ENCODE results near the gene ASIC3.

ASIC3 gene

GRCh38 chr7:151047976-151048815 is at the start of gene ASIC3:
TSS of gene ASIC3 (plus strand) at chr7:151048531. CDS start at chr7:151048886, 355 bp downstream.
- Mint-ChIP-seq H3K27ac (no peak within 1 kb of the TSS), H3K27me3 (peaks cover 2% of the 10 kb centered on the region), H3K4me3 (no peak within 1 kb of the TSS), H3K4me1 (peaks cover 2% of the 10 kb centered on the region), H3K9me3 (no peaks in the 10 kb centered on the region), H3K36me3 (ENCODE audit: low read depth) (no peaks in the 10 kb centered on the region)
- no peak for ATAC-seq
- no peak for DNase-seq

DNA sequence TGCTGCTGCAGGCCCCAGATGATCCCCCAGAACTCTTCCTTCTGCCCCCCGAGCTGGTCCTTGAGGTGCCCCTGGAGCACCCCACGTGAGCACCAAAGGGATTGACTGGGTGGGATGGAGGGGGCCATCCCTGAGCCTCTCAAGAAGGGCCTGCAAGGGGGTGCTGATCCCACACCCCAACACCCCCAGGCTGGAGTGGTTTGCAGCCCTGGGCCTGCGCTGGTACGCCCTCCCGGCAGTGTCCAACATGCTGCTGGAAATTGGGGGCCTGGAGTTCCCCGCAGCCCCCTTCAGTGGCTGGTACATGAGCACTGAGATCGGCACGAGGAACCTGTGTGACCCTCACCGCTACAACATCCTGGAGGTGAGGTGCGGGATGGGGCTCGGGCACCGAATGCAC is 49.3 kb upstream of the ASIC3 start:
- ATAC-seq (no peak), DNase-seq (no peak)
- Mint-ChIP-seq H3K9me3 (no peaks in the 10 kb centered on the region), H3K27me3 (peaks cover 4% of the 10 kb centered on the region), H3K27ac (no peak overlapping the region), H3K4me1 (peaks cover 21% of the 10 kb centered on the region), H3K4me3 (no peak overlapping the region), H3K36me3 (ENCODE audit: low read depth) (no peaks in the 10 kb centered on the region)

- no peak for ATAC-seq
- H3K4me1 Mint-ChIP-seq = peaks cover 21% of the 10 kb centered on the region
- H3K36me3 Mint-ChIP-seq (ENCODE audit: low read depth) = no peaks in the 10 kb centered on the region
- no peak overlapping the region for H3K4me3 Mint-ChIP-seq
- DNase-seq = no peak
- no peak overlapping the region for H3K27ac Mint-ChIP-seq
- no peaks in the 10 kb centered on the region for H3K9me3 Mint-ChIP-seq
- peaks cover 4% of the 10 kb centered on the region for H3K27me3 Mint-ChIP-seq
These were observed 48.7 kb upstream of the ASIC3 start for GRCh38 chr7:150999497-151000230.

DNA sequence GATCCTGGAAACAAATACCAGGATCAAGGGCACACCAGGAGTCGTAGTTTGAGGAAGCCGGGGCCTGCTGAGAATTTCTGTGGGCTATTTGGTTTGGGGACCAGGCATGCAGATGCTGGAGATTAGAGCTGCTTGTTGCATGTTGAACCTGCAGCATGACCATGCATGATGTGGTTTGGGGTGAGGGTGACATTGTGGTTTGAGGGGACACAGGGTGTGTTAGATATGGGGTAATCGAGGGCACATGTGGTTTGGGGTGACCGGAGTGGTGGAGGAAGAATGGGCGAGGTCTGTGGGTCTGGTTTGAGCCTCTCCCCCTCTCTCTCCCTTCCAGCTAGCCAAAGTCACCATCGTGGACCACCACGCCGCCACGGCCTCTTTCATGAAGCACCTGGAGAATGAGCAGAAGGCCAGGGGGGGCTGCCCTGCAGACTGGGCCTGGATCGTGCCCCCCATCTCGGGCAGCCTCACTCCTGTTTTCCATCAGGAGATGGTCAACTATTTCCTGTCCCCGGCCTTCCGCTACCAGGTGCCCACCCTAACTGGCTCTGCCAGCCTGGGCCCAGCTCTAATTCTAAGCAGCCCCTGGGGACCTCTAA is 47.3 kb upstream of the ASIC3 start:
- Mint-ChIP-seq H3K36me3 (ENCODE audit: low read depth) (no peaks in the 10 kb centered on the region), H3K27me3 (peaks cover 4% of the 10 kb centered on the region), H3K4me3 (no peak overlapping the region), H3K4me1 (peaks cover 19% of the 10 kb centered on the region), H3K27ac (no peak overlapping the region), H3K9me3 (no peaks in the 10 kb centered on the region)
- ATAC-seq (no peak), DNase-seq (no peak)

DNA sequence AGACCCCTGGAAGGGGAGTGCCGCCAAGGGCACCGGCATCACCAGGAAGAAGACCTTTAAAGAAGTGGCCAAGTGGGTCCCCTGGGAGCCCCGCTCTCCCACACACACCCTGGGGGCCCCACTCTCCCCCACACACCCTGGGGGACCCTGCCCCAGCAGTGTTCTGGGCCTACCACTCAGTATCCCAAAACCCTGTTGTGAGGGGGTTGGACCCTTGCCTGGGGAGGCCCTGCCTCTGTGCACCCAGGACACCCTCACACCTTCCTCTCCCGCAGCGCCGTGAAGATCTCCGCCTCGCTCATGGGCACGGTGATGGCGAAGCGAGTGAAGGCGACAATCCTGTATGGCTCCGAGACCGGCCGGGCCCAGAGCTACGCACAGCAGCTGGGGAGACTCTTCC is 46.8 kb upstream of the ASIC3 start:
- ATAC-seq (no peak), DNase-seq (no peak)
- no peaks in the 10 kb centered on the region for H3K9me3 Mint-ChIP-seq
- H3K4me1 Mint-ChIP-seq = peaks cover 19% of the 10 kb centered on the region
- no peak overlapping the region for H3K4me3 Mint-ChIP-seq
- no peaks in the 10 kb centered on the region for H3K36me3 Mint-ChIP-seq (ENCODE audit: low read depth)
- H3K27me3 Mint-ChIP-seq = peaks cover 4% of the 10 kb centered on the region
- H3K27ac Mint-ChIP-seq = no peak overlapping the region

DNA sequence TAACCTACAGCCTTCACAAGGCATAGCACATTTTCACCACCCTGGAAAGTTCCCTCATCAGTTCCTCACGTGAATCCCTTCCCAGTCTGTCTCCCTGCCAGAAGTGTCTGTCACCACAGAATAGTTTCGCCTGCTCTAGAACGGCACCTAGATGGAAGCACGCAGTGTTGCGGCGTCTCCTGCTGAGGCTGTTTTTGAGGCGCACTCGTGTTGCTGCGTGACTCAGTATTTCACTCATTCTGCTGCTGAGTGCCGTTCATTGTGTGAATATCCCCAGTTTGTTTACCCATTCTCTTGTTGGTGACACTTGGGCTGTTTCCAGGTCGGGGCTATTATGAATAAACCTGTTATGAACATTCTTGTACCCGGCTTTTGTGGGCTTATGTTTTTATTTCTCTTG is 44.8 kb upstream of the ASIC3 start:
- Mint-ChIP-seq H3K27ac (no peak overlapping the region), H3K4me1 (peaks cover 16% of the 10 kb centered on the region), H3K27me3 (no peaks in the 10 kb centered on the region), H3K9me3 (no peaks in the 10 kb centered on the region), H3K36me3 (ENCODE audit: low read depth) (no peaks in the 10 kb centered on the region), H3K4me3 (no peak overlapping the region)
- no peak for ATAC-seq
- no peak for DNase-seq

- DNase-seq (no peak), ATAC-seq (no peak)
- Mint-ChIP-seq H3K36me3 (ENCODE audit: low read depth) (no peaks in the 10 kb centered on the region), H3K27ac (no peak overlapping the region), H3K27me3 (no peaks in the 10 kb centered on the region), H3K4me3 (no peak overlapping the region), H3K9me3 (no peaks in the 10 kb centered on the region), H3K4me1 (peaks cover 21% of the 10 kb centered on the region)
These were observed 42.8 kb upstream of the ASIC3 start for GRCh38 chr7:151005566-151005965.

DNA sequence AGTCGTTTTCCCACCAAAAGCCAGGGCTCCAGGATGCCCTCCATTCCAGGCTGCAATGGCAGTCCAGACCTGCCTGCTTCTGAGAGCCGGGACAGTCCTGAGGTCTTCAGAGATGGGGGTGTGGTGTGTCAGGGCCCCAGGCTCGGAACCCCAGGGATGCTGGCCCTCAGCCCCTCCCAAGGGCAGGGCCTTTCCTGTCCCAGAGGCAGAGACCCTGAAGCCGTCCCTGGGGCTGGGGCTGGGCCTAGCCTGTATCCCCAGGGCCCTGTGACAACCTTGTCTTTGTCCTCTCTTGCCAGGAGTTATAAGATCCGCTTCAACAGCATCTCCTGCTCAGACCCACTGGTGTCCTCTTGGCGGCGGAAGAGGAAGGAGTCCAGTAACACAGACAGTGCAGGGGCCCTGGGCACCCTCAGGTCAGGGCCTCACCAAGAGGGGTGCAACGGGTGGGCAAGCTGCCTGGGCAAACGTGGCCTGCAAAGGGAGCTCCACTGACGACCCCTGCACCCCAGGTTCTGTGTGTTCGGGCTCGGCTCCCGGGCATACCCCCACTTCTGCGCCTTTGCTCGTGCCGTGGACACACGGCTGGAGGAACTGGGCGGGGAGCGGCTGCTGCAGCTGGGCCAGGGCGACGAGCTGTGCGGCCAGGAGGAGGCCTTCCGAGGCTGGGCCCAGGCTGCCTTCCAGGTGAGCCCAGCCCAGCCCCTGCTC is 41.6 kb upstream of the ASIC3 start:
- H3K9me3 Mint-ChIP-seq = no peaks in the 10 kb centered on the region
- peaks cover 31% of the 10 kb centered on the region for H3K4me1 Mint-ChIP-seq
- H3K27me3 Mint-ChIP-seq = no peaks in the 10 kb centered on the region
- no peak overlapping the region for H3K27ac Mint-ChIP-seq
- DNase-seq (no peak), ATAC-seq (no peak)
- H3K36me3 Mint-ChIP-seq (ENCODE audit: low read depth) = no peaks in the 10 kb centered on the region
- H3K4me3 Mint-ChIP-seq = no peak overlapping the region

DNA sequence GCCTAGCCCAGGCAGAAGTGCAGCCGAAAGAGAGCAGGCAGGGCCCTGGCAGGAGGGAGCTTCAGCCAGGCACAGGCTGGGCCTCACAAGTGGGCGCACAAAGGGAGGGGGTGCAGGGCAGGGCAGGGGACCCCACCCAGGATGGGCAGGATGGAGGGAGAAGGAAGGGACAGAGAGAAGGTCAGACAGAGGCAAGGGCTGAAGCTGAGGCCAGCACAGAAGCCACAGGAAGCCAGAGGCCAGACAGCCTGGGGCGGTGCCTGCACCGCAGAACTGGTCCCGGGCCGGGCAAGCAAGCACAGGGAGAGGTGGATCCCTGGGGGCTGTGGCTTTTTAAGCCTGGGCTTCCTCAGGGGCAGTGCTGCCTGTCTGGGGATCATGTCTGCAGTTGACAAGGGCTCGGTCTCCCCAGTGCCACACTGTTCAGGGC is 40.8 kb upstream of the ASIC3 start:
- Mint-ChIP-seq H3K27ac (no peak overlapping the region), H3K27me3 (no peaks in the 10 kb centered on the region), H3K4me3 (peak overlapping the region; percentile 73), H3K9me3 (no peaks in the 10 kb centered on the region), H3K4me1 (peaks cover 38% of the 10 kb centered on the region), H3K36me3 (ENCODE audit: low read depth) (no peaks in the 10 kb centered on the region)
- ATAC-seq = no peak
- no peak for DNase-seq

DNA sequence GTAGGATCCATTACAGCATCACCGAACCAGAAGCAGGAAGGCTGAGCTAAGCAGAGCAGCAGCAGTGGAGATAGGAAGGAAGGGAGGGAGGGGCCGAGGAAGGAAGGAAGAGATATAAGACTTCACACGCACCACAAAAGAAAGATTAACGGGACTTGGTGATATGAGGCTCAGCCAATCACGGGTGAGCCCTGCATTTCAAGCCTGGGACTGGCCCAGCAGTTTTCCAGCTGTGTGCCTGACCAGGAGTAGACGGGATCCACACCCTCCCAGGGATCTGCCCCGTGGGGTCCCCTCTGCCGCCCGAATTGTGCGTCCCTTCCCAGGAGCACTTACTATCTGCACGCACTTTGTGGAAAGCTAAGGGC is 40.2 kb upstream of the ASIC3 start:
- no peaks in the 10 kb centered on the region for H3K9me3 Mint-ChIP-seq
- ATAC-seq (no peak), DNase-seq (no peak)
- H3K36me3 Mint-ChIP-seq (ENCODE audit: low read depth) = no peaks in the 10 kb centered on the region
- H3K27ac Mint-ChIP-seq = peak overlapping the region; percentile 8
- peaks cover 42% of the 10 kb centered on the region for H3K4me1 Mint-ChIP-seq
- no peaks in the 10 kb centered on the region for H3K27me3 Mint-ChIP-seq
- peak overlapping the region; percentile 73 for H3K4me3 Mint-ChIP-seq

DNA sequence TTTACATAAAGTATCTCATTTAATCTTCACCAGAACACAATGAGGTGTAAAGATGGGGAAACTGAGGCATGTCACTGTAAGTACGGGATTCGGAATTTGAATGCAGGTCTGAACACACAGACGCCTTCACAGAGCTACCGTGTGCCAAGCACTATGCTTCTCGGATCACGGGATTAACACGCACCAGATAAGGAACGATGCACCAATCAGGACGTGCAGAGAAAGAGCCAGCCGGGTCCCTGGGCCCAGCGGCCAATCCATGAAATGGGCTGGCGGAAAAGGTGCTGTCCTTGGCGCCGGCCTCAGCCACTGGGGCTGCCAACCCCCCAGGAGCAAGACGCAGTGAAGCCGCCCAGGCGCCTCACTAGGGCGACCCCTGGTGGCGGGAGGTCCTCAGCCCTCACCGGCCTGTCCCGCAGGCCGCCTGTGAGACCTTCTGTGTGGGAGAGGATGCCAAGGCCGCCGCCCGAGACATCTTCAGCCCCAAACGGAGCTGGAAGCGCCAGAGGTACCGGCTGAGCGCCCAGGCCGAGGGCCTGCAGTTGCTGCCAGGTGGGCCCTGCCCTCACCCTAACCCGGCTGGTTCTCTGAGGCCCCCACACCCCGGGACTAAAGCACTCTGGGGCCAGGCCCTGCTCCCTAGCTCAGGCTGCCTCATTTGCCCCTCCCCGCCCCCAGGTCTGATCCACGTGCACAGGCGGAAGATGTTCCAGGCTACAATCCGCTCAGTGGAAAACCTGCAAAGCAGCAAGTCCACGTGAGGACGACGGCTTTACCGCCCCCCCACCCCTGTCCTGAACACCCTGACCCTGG is 39.6 kb upstream of the ASIC3 start:
- H3K27ac Mint-ChIP-seq = peak overlapping the region; percentile 8
- no peaks in the 10 kb centered on the region for H3K36me3 Mint-ChIP-seq (ENCODE audit: low read depth)
- H3K27me3 Mint-ChIP-seq = no peaks in the 10 kb centered on the region
- H3K4me1 Mint-ChIP-seq = peaks cover 43% of the 10 kb centered on the region
- no peaks in the 10 kb centered on the region for H3K9me3 Mint-ChIP-seq
- peak; percentile 78 for ATAC-seq
- peak; percentile 89 for DNase-seq
- H3K4me3 Mint-ChIP-seq = peak overlapping the region; percentile 73

GRCh38 chr7:151009327-151010036 is 38.8 kb upstream of the ASIC3 start:
- DNase-seq = no peak
- peaks cover 2% of the 10 kb centered on the region for H3K36me3 Mint-ChIP-seq (ENCODE audit: low read depth)
- peaks cover 50% of the 10 kb centered on the region for H3K4me1 Mint-ChIP-seq
- no peaks in the 10 kb centered on the region for H3K27me3 Mint-ChIP-seq
- no peak for ATAC-seq
- no peak overlapping the region for H3K27ac Mint-ChIP-seq
- no peaks in the 10 kb centered on the region for H3K9me3 Mint-ChIP-seq
- peak overlapping the region; percentile 73 for H3K4me3 Mint-ChIP-seq

- no peaks in the 10 kb centered on the region for H3K9me3 Mint-ChIP-seq
- no peak overlapping the region for H3K27ac Mint-ChIP-seq
- H3K36me3 Mint-ChIP-seq (ENCODE audit: low read depth) = peaks cover 3% of the 10 kb centered on the region
- DNase-seq (no peak), ATAC-seq (no peak)
- H3K4me3 Mint-ChIP-seq = no peak overlapping the region
- no peaks in the 10 kb centered on the region for H3K27me3 Mint-ChIP-seq
- peaks cover 55% of the 10 kb centered on the region for H3K4me1 Mint-ChIP-seq
These were observed 38.4 kb upstream of the ASIC3 start for GRCh38 chr7:151010037-151010306.

All from activated naive CD8-positive, alpha-beta T cell treated with anti-CD3 and anti-CD28 coated beads, Interleukin-2, amount 50 U/mL, for 24 hours (primary cell).